Upper lobe of left lung (tissue), 6 donors: ENCODE data around the gene INTS13. TPM values are rescaled to one million over a fixed set of nuclear protein-coding genes. Genes with fewer than 3 reads are reported as not detected.
A peak's percentile ranks its signal among the peaks of the same experiment; 100 is the strongest.

Source experiments
- ATAC-seq, 2 donors: fragments of 200-7000 bp; cut with Tn5 transposase; one replicate each; pipeline ENCODE4 v1.9.1; 2022; ENCODE audit warnings: mild to moderate bottlenecking in 2 of 2, moderate library complexity in 2 of 2; ENCODE audit not compliant: low FRiP score in 2 of 2
- DNase-seq, 2 donors: peaks; one replicate each; pipeline ENCODE4 v3.0.0-alpha.2; 2019 to 2020
- H3K27ac ChIP-seq, 4 donors: fragments of 200-600 bp; sonication (generic); one replicate each; pipeline ENCODE4 v1.5.1; 2016 to 2019
- H3K27me3 ChIP-seq, 4 donors: fragments of 200-600 bp; sonication (generic); one replicate each; pipeline ENCODE4 v1.5.1; 2017 to 2019
- H3K36me3 ChIP-seq, 4 donors: fragments of 200-600 bp; sonication (generic); one replicate each; pipeline ENCODE4 v1.5.1; 2016 to 2019
- H3K4me1 ChIP-seq, 4 donors: fragments of 200-600 bp; sonication (generic); one replicate each; pipeline ENCODE4 v1.5.1; 2018 to 2019
- H3K4me3 ChIP-seq, 4 donors: fragments of 200-600 bp; sonication (generic); one replicate each; pipeline ENCODE4 v1.5.1; 2017 to 2019; ENCODE audit warnings: mild to moderate bottlenecking in 2 of 4, moderate library complexity in 1 of 4
- H3K9me3 ChIP-seq, 4 donors: fragments of 200-600 bp; sonication (generic); one replicate each; pipeline ENCODE4 v1.5.1; 2018 to 2019
- EP300 ChIP-seq, 4 donors: sonication (generic); formaldehyde crosslinking; IDR thresholded peaks; one replicate each; pipeline ENCODE4 v1.5.1; 2017; ENCODE audit warnings: antibody characterized with exemption in 4 of 4, control low read depth in 2 of 4
- POLR2A ChIP-seq, 4 donors: fragments of 450-650 bp; IDR thresholded peaks; one replicate each; pipeline ENCODE4 v1.5.1; 2016 to 2017; ENCODE audit warnings: antibody characterized with exemption in 4 of 4, mild to moderate bottlenecking in 2 of 4
- POLR2AphosphoS5 ChIP-seq, 2 donors: sonication (generic); formaldehyde crosslinking; IDR thresholded peaks; one replicate each; pipeline ENCODE4 v1.5.1; 2017; ENCODE audit warnings: antibody characterized with exemption in 2 of 2
- WGBS, 2 donors: methylation state at CpG; one replicate each; pipeline ENCODE4 v1.1.5; 2017 to 2018; 5-methylcytosine and 5-hydroxymethylcytosine counted together
- total RNA-seq, 6 donors: library from RNA; depleted of rRNA in 4 of 6; stranded (reverse); fragments of >200 nt in 4 of 6; gene quantifications; one replicate each; pipeline versions ENCODE4 v1.1.0 to v1.2.1, GENCODE V29; 2016 to 2021
- TF ChIP-seq, protein P1 (sequence below), 6 experiments: fragments of 450-650 bp in 4 of 6; fragments of 200-600 bp in 2 of 6; sonication (generic) in 2 of 6; IDR thresholded peaks; one replicate each; pipeline ENCODE4 v1.5.1; 2016 to 2019; ENCODE audit warnings: antibody characterized with exemption in 6 of 6
- donor health status: DM: no; HTN: no; CAD: no; lungs with moderate emphysema.
- donor health status: DM: no; HTN: yes; CAD: no; lungs with severe emphysema.

INTS13 gene
- total RNA-seq, 6 donors from 2014 or later: 7.2 to 16.8 (median 11.5) TPM

DNA sequence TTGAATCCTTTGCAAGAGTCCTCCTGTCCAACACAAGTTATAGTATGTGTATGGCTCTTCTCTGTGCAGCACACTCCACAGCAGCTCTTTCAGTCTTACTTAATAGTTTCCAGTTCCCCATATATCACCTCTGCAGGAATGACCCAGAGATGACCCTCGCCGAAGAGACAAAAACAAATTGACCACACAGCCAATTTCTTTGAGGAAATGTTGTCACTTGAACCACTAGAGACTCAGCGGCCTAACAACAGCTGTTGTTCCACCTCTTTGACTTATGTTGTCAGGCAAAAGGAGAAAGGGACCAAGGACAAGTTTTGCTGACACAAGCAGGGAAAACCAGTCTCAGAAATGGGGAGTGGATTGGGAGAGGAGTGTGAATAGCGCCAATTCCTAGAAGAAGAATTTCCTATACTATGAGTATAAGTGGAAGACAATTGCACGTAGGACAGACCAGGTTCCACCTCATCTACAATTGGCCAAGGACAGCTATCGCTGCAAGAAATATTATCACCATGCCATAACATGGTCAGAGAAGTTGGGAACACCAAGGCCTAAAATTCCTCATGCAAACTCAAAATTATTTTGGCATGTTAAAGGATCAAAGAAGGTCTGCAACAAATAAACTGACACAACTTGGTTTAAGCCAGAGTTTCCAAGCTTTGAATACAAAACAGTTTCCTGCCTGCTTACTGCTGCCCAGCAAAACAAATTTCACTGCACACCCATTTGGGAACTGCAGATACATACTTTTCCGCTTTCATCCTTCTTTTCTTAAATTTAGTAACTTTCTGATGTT lies 63.1 kb downstream of the INTS13 start:
- no peaks in the 10 kb centered on the region for H3K9me3 ChIP-seq
- 72 to 73% methylated on average over 7 of the region's 7 CpGs for WGBS, 2 donors
- DNase-seq: peak in 1 of 2 donors; percentile 21

DNA sequence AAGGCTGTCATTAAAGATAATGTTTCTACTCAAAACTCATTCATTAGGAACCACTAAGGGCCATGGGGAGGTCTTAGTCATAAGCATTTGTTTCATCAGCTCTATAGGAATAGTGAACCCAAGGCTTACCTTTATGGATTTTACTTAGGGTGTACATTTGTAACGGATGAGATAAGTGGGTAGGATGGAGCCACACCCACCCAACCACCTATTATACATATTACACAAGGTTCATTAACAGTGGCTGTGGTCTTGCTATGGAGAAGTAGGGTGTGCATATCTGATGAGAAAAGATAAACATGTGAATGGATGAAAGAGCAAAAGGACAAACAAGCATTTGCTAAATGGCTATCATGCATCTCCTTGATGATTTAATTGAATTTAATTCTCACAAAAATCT lies 65.2 kb downstream of the INTS13 start:
- no peak for TF ChIP-seq POLR2AphosphoS5 (IDR thresholded peaks at IDR 0.05)
- TF ChIP-seq POLR2A (IDR thresholded peaks at IDR 0.05): no peak
- TF ChIP-seq, protein P1, sequence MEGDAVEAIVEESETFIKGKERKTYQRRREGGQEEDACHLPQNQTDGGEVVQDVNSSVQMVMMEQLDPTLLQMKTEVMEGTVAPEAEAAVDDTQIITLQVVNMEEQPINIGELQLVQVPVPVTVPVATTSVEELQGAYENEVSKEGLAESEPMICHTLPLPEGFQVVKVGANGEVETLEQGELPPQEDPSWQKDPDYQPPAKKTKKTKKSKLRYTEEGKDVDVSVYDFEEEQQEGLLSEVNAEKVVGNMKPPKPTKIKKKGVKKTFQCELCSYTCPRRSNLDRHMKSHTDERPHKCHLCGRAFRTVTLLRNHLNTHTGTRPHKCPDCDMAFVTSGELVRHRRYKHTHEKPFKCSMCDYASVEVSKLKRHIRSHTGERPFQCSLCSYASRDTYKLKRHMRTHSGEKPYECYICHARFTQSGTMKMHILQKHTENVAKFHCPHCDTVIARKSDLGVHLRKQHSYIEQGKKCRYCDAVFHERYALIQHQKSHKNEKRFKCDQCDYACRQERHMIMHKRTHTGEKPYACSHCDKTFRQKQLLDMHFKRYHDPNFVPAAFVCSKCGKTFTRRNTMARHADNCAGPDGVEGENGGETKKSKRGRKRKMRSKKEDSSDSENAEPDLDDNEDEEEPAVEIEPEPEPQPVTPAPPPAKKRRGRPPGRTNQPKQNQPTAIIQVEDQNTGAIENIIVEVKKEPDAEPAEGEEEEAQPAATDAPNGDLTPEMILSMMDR (IDR thresholded peaks at IDR 0.05): no peak
- no peak for TF ChIP-seq EP300 (IDR thresholded peaks at IDR 0.05)
- H3K27me3 ChIP-seq: no peaks in the 10 kb centered on the region
- H3K27ac ChIP-seq: no peak overlapping the region
- no peak for DNase-seq
- no peaks in the 10 kb centered on the region for H3K36me3 ChIP-seq
- WGBS, 2 donors: 78 to 79% methylated on average over 1 of the region's 1 CpG
- ATAC-seq: no peak
- H3K4me1 ChIP-seq: peaks cover 10 to 16% (median 12%) of the 10 kb centered on the region in 4 donors
- H3K9me3 ChIP-seq: no peaks in the 10 kb centered on the region
- H3K4me3 ChIP-seq: no peak overlapping the region

More for the DNA sequence above, 63.1 kb downstream of the INTS13 start:
- Histone ChIP-seq H3K36me3 (no peaks in the 10 kb centered on the region), H3K27me3 (no peaks in the 10 kb centered on the region), H3K4me1 (peaks cover 17 to 26% (median 20%) of the 10 kb centered on the region in 4 donors), H3K27ac (no peak overlapping the region), H3K4me3 (no peak overlapping the region)
- TF ChIP-seq POLR2AphosphoS5 (IDR thresholded peaks at IDR 0.05): no peak
- peak in 1 of 2 donors; percentile 66 for ATAC-seq

DNA sequence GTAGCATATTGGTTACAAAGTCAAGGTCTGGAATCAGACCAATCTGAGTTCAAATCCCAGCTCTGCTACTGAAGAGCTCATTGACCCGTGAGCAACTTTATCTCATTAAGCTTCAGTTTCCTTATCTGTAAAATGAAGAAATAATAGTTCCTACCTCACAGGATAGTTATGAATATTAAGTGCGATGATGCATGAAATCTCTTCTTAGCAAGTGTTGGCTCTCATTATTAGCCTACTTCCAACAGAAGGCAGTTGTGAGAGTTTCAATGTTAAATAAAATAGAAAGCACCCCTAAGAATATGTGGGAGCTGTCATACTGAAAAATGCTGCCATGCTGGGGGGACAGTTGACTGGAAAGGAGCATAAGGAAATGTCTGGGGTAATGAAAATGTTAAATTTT lies 65.8 kb downstream of the INTS13 start:
- no peak overlapping the region for H3K27ac ChIP-seq
- ATAC-seq: no peak

DNA sequence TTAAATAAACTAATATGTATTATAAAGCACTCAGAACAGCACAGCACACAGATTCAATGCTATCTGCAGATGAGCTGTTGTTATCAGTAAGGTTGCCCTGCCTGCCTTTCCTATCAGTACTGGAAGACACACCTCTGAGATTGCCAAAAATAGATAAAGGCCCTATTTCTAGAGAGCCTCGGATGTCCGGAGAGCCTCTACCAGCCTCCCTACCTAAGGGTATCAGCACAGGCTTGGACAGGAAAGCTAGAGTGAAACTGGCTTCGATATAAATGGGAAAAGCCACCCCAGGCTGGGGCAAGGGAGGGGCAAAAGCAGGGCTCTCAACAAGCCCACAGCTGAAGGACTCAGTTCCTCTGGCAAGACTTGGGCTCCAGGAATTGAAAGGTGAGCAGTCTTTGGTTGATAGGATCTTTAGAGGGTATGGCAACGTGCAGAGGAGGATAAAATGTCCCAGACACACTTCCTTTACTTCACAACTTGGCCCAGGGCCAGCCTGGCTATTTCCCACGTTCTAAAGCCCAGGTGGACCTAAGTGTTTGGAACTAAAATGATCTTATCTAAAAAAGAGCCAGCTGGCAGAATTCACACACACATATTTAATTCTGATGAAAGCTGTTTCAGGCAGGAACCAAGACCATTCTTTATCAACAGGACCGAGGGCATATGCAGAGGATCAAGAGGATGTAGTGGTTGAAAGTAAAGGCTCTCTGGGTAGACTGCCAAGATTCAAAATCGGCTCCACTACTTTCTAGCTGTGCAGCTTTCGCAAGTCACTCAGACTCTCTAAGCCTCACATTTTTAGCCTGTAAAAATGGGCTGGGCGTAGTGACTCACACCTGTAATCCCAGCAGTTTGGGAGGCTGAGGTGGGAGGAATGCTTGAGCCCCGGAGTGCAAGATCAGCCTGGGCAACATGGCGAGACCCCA lies 67.0 kb downstream of the INTS13 start:
- peaks cover 10 to 16% (median 12%) of the 10 kb centered on the region in 4 donors for H3K4me1 ChIP-seq
- peak overlapping the region in 3 of 4 donors; percentile 18 to 48 (median 36) for H3K27ac ChIP-seq
- ATAC-seq: peak; percentile 55 to 75
- DNase-seq: peak in 1 of 2 donors; percentile 70
- H3K4me3 ChIP-seq: peak overlapping the region in 1 of 4 donors; percentile 1
- H3K9me3 ChIP-seq: no peaks in the 10 kb centered on the region
- H3K36me3 ChIP-seq: no peaks in the 10 kb centered on the region
- H3K27me3 ChIP-seq: no peaks in the 10 kb centered on the region
- WGBS, 2 donors: 17 to 25% methylated on average over 11 of the region's 11 CpGs
- TF ChIP-seq POLR2AphosphoS5 (IDR thresholded peaks at IDR 0.05): no peak
- TF ChIP-seq, protein P1 (IDR thresholded peaks at IDR 0.05): no peak
- no peak for TF ChIP-seq POLR2A (IDR thresholded peaks at IDR 0.05)
- no peak for TF ChIP-seq EP300 (IDR thresholded peaks at IDR 0.05)

More for the DNA sequence above, 65.8 kb downstream of the INTS13 start:
- TF ChIP-seq EP300 (IDR thresholded peaks at IDR 0.05): no peak
- no peak for TF ChIP-seq POLR2AphosphoS5 (IDR thresholded peaks at IDR 0.05)
- TF ChIP-seq, protein P1 (IDR thresholded peaks at IDR 0.05): no peak
- TF ChIP-seq POLR2A (IDR thresholded peaks at IDR 0.05): no peak
- WGBS, 2 donors: 69 to 80% methylated on average over 2 of the region's 2 CpGs
- H3K9me3 ChIP-seq: no peaks in the 10 kb centered on the region
- DNase-seq: no peak
- H3K36me3 ChIP-seq: no peaks in the 10 kb centered on the region
- H3K27me3 ChIP-seq: no peaks in the 10 kb centered on the region
- peaks cover 10 to 16% (median 12%) of the 10 kb centered on the region in 4 donors for H3K4me1 ChIP-seq
- H3K4me3 ChIP-seq: no peak overlapping the region

DNA sequence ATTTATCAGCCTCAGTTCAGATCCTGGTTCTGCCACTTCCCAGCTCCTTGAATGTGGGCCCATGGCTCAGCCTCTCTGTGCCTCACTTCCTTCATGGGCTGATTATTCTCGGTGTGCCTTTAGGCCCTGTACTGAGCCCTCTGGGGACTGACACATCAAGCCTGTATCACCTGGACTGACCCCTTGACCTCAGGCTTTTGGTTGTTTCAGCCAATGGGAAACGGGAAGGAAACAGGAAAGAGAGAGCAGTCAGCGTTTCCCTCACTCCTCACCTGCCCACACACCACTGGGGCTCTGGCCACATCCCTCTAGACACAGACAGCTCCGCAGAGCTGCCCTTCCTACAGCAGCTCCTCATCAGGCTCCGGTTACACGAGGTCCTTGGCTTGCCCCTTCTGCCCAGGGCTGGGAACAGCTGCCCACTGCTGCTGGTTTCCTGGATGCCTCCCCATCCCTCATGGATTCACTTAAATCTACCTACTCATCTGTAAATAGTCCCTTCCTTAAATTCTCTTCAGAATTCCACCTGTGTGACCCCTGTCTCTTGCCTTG lies 67.8 kb downstream of the INTS13 start:
- no peaks in the 10 kb centered on the region for H3K36me3 ChIP-seq
- ATAC-seq (no peak), DNase-seq (no peak)
- H3K4me1 ChIP-seq: peaks cover 10 to 16% (median 12%) of the 10 kb centered on the region in 4 donors
- H3K9me3 ChIP-seq: no peaks in the 10 kb centered on the region
- H3K27ac ChIP-seq: peak overlapping the region in 1 of 4 donors; percentile 18
- no peak for TF ChIP-seq POLR2AphosphoS5 (IDR thresholded peaks at IDR 0.05)
- 60 to 63% methylated on average over 6 of the region's 6 CpGs for WGBS, 2 donors
- no peaks in the 10 kb centered on the region for H3K27me3 ChIP-seq
- H3K4me3 ChIP-seq: no peak overlapping the region
